T follicular helper cell (primary cell): ENCODE results near the gene LFNG.
"Not testable (repeated sequence)": the region's sequence is repeated elsewhere in the genome, so short reads cannot be mapped to it uniquely, and the experiment has no call there.

Experiments
- DNase-seq: peaks from one replicate; pipeline ENCODE4 v3.0.0-alpha.2; 2020; ENCODE audit warnings: low read depth

LFNG gene

GRCh38 chr7:2529161-2530070, 9.8 kb downstream of the LFNG start:
- no peak for DNase-seq

GRCh38 chr7:2530071-2530987, 10.8 kb downstream of the LFNG start:
- DNase-seq: peak; percentile 66

DNA sequence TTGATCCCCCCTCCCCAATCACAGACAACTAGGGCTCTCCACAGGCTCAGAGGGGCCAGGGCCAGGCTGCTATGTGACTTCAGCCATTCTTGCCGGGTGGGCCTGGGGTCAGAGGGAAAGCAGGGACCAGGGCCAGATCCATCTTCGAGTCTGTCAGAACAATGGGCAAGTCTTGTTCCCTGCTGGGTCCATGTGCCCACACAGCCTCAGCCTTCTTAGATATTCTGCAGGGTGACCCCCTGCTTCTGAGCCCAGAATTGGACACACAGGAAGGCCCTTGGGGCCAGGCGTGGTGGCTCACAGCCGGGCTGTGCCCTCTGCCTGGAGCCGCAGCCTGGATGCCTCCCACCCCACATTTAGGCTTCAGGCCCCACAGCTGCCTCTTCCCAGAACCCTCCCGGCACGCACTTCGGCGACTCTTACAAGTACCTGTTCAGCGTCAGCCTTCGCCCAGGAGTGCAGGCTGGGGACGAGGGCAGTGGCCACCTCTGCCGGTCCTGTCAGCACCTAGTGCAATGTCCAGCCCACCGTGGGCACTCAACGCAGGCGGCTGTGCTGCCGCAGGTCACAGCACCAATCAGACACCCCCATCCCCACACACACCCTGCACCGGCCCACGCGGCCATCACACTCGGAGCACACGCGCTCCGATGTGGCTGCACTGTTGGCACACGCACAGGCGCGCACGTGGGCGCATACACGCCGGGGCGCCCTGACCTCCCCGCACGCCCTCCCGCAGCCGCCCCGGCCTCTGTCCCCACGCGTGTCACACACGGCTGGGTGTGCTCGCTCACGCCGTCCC, 11.6 kb downstream of the LFNG start:
- DNase-seq: not testable (repeated sequence)

GRCh38 chr7:2531796-2532110, 12.2 kb downstream of the LFNG start:
- not testable (repeated sequence) for DNase-seq

GRCh38 chr7:2532199-2532772, 12.7 kb downstream of the LFNG start:
- not testable (repeated sequence) for DNase-seq

DNA sequence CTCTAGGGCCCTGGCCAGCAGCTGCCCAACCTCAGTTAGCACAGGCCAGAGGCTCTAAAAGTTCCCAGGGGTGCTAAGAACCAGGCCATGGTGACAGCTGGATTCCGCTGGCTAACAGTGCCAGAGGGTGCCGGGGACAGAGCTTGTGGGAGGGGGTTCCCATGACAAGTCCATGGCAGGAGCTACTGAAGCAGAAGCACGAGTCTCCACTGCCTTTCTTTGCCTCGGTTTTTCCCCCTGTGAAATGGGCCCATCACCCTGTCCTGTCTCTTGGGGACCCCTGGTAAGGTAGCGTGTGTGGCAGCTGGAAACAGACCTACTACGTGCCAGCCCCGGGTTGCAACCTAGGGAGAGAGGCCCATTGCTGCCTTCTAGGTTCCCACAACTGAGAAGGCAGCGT, 13.2 kb downstream of the LFNG start:
- not testable (repeated sequence) for DNase-seq

GRCh38 chr7:2533566-2533965, 14.0 kb downstream of the LFNG start:
- DNase-seq: not testable (repeated sequence)

- DNase-seq: not testable (repeated sequence)
These were observed 14.6 kb downstream of the LFNG start for GRCh38 chr7:2534214-2534613.

- DNase-seq: not testable (repeated sequence)
These were observed 16.5 kb downstream of the LFNG start for GRCh38 chr7:2535872-2536627.

GRCh38 chr7:2537981-2538851, 18.6 kb downstream of the LFNG start:
- DNase-seq: no peak

GRCh38 chr7:2539031-2539911, 19.7 kb downstream of the LFNG start:
- no peak for DNase-seq

DNA sequence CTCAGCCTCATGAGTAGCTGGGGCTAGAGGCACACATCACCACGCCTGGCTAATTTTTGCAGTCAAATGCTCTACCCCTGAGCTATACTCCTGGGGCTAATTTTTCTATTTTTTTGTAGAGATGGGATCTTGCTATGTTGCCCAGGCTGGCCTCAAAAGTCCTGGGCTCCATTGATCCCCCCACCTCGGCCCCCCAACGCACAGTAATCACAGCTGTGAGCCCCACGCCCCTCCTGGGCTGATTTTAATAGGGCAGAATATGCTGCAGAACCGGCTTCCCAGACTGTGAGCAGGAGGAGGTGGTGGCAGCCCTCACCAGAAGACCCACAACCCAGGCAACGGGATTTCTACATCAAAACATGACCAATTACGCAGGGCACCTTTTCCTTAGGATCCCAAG, 20.6 kb downstream of the LFNG start:
- DNase-seq: no peak

- no peak for DNase-seq
These were observed 21.1 kb downstream of the LFNG start for GRCh38 chr7:2540641-2541051.

DNA sequence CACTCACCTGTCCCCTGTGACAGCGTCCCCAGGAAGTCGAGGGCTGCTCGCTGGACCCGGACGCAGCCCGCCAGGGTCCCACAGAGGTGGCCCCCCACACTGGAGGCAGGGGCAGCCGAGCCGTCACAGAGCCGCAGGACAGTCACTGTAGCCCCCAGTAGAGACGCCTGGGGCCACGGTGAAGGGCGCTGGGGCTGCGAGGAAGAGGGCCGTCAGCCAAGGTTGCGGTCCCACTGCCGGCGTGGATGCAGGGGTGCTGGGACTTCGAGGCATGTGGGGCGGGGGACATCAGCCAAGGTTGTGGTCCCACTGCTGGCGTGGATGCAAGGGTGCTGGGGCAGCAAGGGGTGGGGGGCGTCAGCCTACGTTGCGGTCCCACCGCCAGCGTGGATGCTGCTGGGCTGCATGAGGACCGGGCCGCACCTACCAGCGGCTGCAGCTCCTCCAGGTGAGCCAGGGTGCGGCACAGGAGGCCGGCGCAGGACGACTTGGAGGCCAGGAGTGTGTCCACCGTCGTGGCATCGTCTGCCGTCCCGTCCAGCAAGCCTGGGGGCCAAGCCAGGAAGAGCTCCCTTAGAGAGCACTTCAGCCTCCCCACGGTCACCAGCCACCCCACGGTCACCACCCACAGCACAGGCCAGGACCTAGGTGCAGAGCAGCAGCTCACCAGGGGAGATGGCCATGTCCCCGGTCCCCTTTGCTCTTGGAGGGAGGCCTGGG, 21.9 kb downstream of the LFNG start:
- DNase-seq: no peak

GRCh38 chr7:2542011-2542915, 22.7 kb downstream of the LFNG start:
- DNase-seq: no peak

- DNase-seq: no peak
These were observed 23.6 kb downstream of the LFNG start for GRCh38 chr7:2542916-2543871.
